ENCODE results near the gene ABCB10.

GRCh38 chr1:229558460-229559335 lies at the start of gene ABCB10:
- no peak for TF ChIP-seq EZH2 (IDR thresholded peaks at IDR 0.05; ENCODE audit: insufficient read depth, poor library complexity, severe bottlenecking)
- no peak for TF ChIP-seq EZH2phosphoT487 (IDR thresholded peaks at IDR 0.05; ENCODE audit: insufficient read depth, low read depth)
